ENCODE data around the gene XYLT2. TPM values are rescaled to one million over a fixed set of nuclear protein-coding genes. Genes with fewer than 3 reads are reported as not detected.

XYLT2 gene
- total and polyA plus RNA-seq, 2 of the 13 experiments (the other 11 are each of a cell fraction or from before 2014, with no cell fraction given) = 17.0 to 22.1 TPM

GRCh38 chr17:50346313-50347116, 589 bp downstream of the XYLT2 start (continued):
- TF ChIP-seq ZNF747 (CRISPR knock-in tag; IDR thresholded peaks at IDR 0.05; ENCODE audit: borderline replicate concordance) (0 out of 2 replicates have a peak, but pooled peaks have one; percentile 27), CEBPG (CRISPR knock-in tag; IDR thresholded peaks at IDR 0.05) (no peak), RFXANK (CRISPR knock-in tag; IDR thresholded peaks at IDR 0.05) (no peak), ZNF362 (CRISPR knock-in tag; IDR thresholded peaks at IDR 0.05; ENCODE audit: borderline replicate concordance) (no peak), ZNF782 (CRISPR knock-in tag; IDR thresholded peaks at IDR 0.05; ENCODE audit: borderline replicate concordance) (0 out of 2 replicates have a peak, but pooled peaks have one; percentile 34), ZNF513 (CRISPR knock-in tag; conservative IDR thresholded peaks at IDR 0.05) (no peak), ZFX (CRISPR knock-in tag; IDR thresholded peaks at IDR 0.05; ENCODE audit: low read depth) (peak; percentile 80), CENPX (CRISPR knock-in tag; IDR thresholded peaks at IDR 0.05) (no peak), ZFP41 (CRISPR knock-in tag; IDR thresholded peaks at IDR 0.05; ENCODE audit: borderline replicate concordance) (no peak; the same call in 1 of the 2 replicates), GTF3A (CRISPR knock-in tag; conservative IDR thresholded peaks at IDR 0.05) (no peak), HNRNPL (IDR thresholded peaks at IDR 0.05; ENCODE audit: low read depth, low read length) (no peak), POLR2G (IDR thresholded peaks at IDR 0.05; ENCODE audit: low read depth, low read length) (no peak; the same call in 1 of the 2 replicates), HNRNPH1 (optimal IDR thresholded peaks at IDR 0.05; ENCODE audit: low read depth, low read length) (no peak), SIX1 (CRISPR knock-in tag; IDR thresholded peaks at IDR 0.05; ENCODE audit: borderline replicate concordance) (no peak), ZNF414 (CRISPR knock-in tag; IDR thresholded peaks at IDR 0.05) (no peak), SRY (CRISPR knock-in tag; IDR thresholded peaks at IDR 0.05) (0 out of 2 replicates have a peak, but pooled peaks have one; percentile 17), ZNF343 (CRISPR knock-in tag; IDR thresholded peaks at IDR 0.05) (no peak; the same call in 1 of the 2 replicates), ZFP1 (CRISPR knock-in tag; IDR thresholded peaks at IDR 0.05) (no peak), PAX8 (CRISPR knock-in tag; IDR thresholded peaks at IDR 0.05; ENCODE audit: borderline replicate concordance) (0 out of 2 replicates have a peak, but pooled peaks have one; percentile 59), ZNF792 (CRISPR knock-in tag; IDR thresholded peaks at IDR 0.05) (no peak), SMAD3 (CRISPR knock-in tag; IDR thresholded peaks at IDR 0.05) (0 out of 2 replicates have a peak, but pooled peaks have one; percentile 9)
- TF ChIP-seq, protein P1, sequence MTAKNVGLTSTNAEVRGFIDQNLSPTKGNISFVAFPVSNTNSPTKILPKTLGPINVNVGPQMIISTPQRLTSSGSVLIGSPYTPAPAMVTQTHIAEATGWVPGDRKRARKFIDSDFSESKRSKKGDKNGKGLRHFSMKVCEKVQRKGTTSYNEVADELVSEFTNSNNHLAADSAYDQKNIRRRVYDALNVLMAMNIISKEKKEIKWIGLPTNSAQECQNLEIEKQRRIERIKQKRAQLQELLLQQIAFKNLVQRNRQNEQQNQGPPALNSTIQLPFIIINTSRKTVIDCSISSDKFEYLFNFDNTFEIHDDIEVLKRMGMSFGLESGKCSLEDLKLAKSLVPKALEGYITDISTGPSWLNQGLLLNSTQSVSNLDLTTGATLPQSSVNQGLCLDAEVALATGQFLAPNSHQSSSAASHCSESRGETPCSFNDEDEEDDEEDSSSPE (CRISPR knock-in tag; IDR thresholded peaks at IDR 0.05) = peak; percentile 50; the same call in 1 of the 2 replicates
- TF ChIP-seq, protein P2, sequence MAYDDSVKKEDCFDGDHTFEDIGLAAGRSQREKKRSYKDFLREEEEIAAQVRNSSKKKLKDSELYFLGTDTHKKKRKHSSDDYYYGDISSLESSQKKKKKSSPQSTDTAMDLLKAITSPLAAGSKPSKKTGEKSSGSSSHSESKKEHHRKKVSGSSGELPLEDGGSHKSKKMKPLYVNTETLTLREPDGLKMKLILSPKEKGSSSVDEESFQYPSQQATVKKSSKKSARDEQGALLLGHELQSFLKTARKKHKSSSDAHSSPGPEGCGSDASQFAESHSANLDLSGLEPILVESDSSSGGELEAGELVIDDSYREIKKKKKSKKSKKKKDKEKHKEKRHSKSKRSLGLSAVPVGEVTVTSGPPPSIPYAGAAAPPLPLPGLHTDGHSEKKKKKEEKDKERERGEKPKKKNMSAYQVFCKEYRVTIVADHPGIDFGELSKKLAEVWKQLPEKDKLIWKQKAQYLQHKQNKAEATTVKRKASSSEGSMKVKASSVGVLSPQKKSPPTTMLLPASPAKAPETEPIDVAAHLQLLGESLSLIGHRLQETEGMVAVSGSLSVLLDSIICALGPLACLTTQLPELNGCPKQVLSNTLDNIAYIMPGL (CRISPR knock-in tag; IDR thresholded peaks at IDR 0.05; ENCODE audit: borderline replicate concordance in 1 of 2, low read depth in 1 of 2) = peak; percentile 62 to 75; a peak in 3 of 4 replicates

Measured in HepG2 (cell line).